Right atrium auricular region (tissue), 2 donors: ENCODE data around the gene PRL. TPM values are rescaled to one million over a fixed set of nuclear protein-coding genes. Genes with fewer than 3 reads are reported as not detected.

Experiments used
- DNase-seq: peaks from one replicate; pipeline ENCODE4 v3.0.0-alpha.2; 2019; ENCODE audit warnings: low spot score
- H3K27ac ChIP-seq, 2 donors: fragments of 200-600 bp; sonication (generic); 1 replicate in 1 of 2; 2 replicates in 1 of 2; pipeline ENCODE4 v1.5.1; 2016 to 2019
- H3K27me3 ChIP-seq, 2 donors: fragments of 200-600 bp; sonication (generic); one replicate each; pipeline versions ENCODE4 v1.5.1 to v1.6.0; 2017 to 2019
- H3K36me3 ChIP-seq: fragments of 200-600 bp; sonication (generic); one replicate; pipeline ENCODE4 v1.5.1; 2016
- H3K4me1 ChIP-seq, 2 donors: fragments of 200-600 bp; sonication (generic); one replicate each; pipeline versions ENCODE4 v1.5.1 to v1.6.0; 2017 to 2019
- H3K4me3 ChIP-seq, 2 donors: fragments of 200-600 bp; sonication (generic); 1 replicate in 1 of 2; 2 replicates in 1 of 2; pipeline ENCODE4 v1.5.1; 2017 to 2019; ENCODE audit warnings: mild to moderate bottlenecking in 1 of 2, moderate library complexity in 1 of 2
- H3K9me3 ChIP-seq, 2 donors: fragments of 200-600 bp; sonication (generic); one replicate each; pipeline ENCODE4 v1.5.1; 2019
- CTCF ChIP-seq, 2 donors: fragments of 200-600 bp; sonication (generic); IDR thresholded peaks; one replicate each; pipeline ENCODE4 v1.5.1; 2019; ENCODE audit warnings: antibody characterized with exemption in 2 of 2
- total RNA-seq, 2 donors: library from RNA; depleted of rRNA; stranded (reverse); fragments of >200 nt; gene quantifications; one replicate each; pipeline ENCODE4 v1.1.0, GENCODE V29; 2016

Gene PRL
- total RNA-seq, 2 donors from 2014 or later: not detected

- H3K27ac ChIP-seq: no peak overlapping the region
- H3K4me3 ChIP-seq: no peak overlapping the region
- no peaks in the 10 kb centered on the region for H3K27me3 ChIP-seq
- no peak for TF ChIP-seq CTCF (IDR thresholded peaks at IDR 0.05)
- no peaks in the 10 kb centered on the region for H3K36me3 ChIP-seq
- H3K4me1 ChIP-seq: no peaks in the 10 kb centered on the region
- DNase-seq: no peak
- no peaks in the 10 kb centered on the region for H3K9me3 ChIP-seq
Measured at GRCh38 chr6:22322103-22323030, 25.5 kb upstream of the PRL start.

- TF ChIP-seq CTCF (IDR thresholded peaks at IDR 0.05): no peak
- H3K27me3 ChIP-seq: no peaks in the 10 kb centered on the region
- H3K9me3 ChIP-seq: no peaks in the 10 kb centered on the region
- H3K27ac ChIP-seq: no peak overlapping the region
- H3K4me1 ChIP-seq: no peaks in the 10 kb centered on the region
- H3K36me3 ChIP-seq: no peaks in the 10 kb centered on the region
- H3K4me3 ChIP-seq: no peak overlapping the region
- DNase-seq: no peak
Measured at GRCh38 chr6:22320750-22321149, 23.9 kb upstream of the PRL start.

DNA sequence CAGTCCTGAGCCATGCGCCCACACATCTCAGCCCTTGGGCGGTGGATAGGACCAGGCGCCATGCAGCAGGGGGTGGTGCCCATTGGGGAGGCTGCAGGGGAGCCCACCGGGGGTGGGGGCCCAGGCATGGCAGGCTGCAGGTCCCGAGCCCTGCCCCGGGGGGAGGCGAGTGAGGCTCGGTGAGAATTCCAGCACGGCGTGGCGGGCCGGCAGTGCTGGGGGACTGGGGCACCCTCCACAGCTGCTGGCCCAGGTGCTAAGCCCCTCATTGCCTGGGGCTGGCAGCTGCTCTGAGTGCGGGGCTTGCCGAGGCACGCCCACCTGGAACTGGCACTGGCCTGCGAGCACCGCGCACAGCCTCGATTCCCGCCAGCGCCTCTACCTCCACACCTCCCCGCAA is 21.6 kb upstream of the PRL start:
- no peaks in the 10 kb centered on the region for H3K27me3 ChIP-seq
- H3K36me3 ChIP-seq: no peaks in the 10 kb centered on the region
- no peak for DNase-seq
- no peak for TF ChIP-seq CTCF (IDR thresholded peaks at IDR 0.05)
- H3K4me3 ChIP-seq: no peak overlapping the region
- peaks cover 0 to 9% of the 10 kb centered on the region in 2 donors for H3K9me3 ChIP-seq
- H3K4me1 ChIP-seq: no peaks in the 10 kb centered on the region
- no peak overlapping the region for H3K27ac ChIP-seq

DNA sequence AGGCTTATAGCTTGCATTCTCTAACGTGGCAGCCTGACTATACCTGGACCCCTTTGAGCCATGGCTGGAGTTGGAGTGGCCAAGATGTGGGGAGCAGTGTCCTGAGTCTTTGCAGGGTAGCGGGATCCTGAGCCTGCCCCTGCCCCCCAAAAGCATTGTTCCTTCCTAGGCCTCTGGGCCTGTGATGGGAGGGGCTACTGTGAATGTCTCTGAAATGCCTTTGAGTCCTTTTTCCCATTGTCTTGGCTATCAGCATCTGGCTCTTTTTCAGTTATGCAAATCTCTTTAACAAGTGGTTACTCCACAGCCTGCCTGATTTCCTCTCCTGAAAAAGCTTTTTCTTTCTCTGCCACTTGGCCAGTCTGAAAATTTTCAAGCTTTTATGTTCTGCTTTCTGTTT is 17.0 kb upstream of the PRL start:
- H3K4me3 ChIP-seq: no peak overlapping the region
- peaks cover 0 to 32% of the 10 kb centered on the region in 2 donors for H3K9me3 ChIP-seq
- no peaks in the 10 kb centered on the region for H3K4me1 ChIP-seq

DNA sequence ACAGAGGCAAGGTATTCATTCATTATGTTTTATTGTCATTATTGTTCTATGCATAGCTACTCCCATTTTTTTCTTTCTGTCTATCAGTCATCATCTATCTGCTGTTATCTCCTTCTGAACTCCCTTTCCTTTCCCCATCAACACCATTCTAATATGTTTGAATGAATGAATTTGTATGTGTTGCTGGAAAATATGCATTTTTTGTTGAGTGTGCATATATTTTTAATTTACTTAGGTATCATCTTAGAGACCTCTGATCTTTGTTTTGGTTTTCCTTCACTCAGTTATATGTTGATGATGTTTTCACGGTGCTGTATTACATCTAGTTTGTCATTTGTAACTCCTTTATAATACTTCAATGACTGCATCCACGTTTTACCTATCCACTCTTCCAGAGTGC is 12.1 kb upstream of the PRL start:
- Histone ChIP-seq H3K36me3 (no peaks in the 10 kb centered on the region), H3K4me3 (no peak overlapping the region), H3K27ac (no peak overlapping the region), H3K27me3 (no peaks in the 10 kb centered on the region), H3K9me3 (peaks cover 0 to 29% of the 10 kb centered on the region in 2 donors), H3K4me1 (no peaks in the 10 kb centered on the region)
- TF ChIP-seq CTCF (IDR thresholded peaks at IDR 0.05): no peak
- DNase-seq: no peak

More for the DNA sequence above, 17.0 kb upstream of the PRL start:
- Histone ChIP-seq H3K27ac (no peak overlapping the region), H3K36me3 (no peaks in the 10 kb centered on the region), H3K27me3 (no peaks in the 10 kb centered on the region)
- DNase-seq: no peak
- no peak for TF ChIP-seq CTCF (IDR thresholded peaks at IDR 0.05)
